ENCODE results near the gene NUAK2.

The NUAK2 gene

DNA sequence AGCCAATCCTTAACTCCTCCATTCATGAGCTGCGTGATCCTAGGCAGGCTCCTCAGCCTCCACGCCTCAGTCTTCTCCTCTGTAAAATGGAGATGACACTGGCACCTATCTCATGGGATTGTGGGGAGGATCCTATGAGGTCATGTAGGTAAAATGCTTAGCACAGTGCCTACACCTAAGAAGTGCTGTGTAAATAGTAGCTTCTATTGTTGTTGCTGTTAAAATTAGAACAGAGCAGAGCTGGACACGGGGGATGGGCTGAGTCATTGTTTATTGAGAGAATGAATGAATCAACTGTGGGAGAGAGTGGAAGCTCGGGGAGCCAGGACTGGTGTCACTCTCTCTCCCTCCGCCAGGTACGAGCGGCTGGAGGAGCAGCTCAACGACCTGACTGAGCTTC lies 50.8 kb downstream of the NUAK2 start:
- DNase-seq: no peak

DNA sequence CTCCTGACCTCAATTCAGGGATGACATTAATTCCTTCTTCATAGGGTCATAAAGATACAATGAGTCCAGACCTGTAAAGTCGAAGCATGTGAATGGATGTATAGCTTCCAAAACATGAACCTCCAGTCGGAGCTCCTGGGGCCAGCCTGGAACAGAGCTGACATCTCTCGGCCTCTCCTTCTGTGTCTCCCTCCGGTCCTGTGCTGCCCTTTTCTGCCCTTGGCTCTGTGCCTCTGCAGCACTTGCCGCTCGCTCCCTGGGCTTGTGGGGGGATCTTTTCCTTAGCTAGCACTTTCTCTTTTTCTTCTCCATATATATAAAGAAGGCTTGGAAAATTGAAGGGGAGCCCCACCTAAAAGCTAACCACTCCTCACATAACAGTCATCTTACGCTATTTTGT lies 51.3 kb downstream of the NUAK2 start:
- no peak for DNase-seq

DNA sequence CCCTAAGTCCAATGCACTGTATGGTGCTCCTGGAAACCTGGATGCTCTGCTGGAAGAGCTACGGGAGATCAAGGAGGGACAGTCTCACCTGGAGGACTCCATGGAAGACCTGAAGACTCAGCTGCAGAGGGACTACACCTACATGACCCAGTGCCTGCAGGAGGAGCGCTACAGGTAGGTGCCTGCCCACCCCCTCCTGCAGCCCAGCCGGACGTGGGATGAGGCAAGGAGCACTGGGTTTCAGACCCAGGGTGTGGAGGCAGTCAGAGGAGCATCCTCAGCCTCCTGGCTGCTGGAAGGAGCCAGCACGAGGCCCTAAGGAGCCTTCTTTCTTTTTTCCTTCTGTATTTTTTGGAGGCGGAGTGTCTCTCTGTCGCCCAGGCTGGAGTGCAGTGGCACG lies 51.8 kb downstream of the NUAK2 start:
- DNase-seq: no peak

DNA sequence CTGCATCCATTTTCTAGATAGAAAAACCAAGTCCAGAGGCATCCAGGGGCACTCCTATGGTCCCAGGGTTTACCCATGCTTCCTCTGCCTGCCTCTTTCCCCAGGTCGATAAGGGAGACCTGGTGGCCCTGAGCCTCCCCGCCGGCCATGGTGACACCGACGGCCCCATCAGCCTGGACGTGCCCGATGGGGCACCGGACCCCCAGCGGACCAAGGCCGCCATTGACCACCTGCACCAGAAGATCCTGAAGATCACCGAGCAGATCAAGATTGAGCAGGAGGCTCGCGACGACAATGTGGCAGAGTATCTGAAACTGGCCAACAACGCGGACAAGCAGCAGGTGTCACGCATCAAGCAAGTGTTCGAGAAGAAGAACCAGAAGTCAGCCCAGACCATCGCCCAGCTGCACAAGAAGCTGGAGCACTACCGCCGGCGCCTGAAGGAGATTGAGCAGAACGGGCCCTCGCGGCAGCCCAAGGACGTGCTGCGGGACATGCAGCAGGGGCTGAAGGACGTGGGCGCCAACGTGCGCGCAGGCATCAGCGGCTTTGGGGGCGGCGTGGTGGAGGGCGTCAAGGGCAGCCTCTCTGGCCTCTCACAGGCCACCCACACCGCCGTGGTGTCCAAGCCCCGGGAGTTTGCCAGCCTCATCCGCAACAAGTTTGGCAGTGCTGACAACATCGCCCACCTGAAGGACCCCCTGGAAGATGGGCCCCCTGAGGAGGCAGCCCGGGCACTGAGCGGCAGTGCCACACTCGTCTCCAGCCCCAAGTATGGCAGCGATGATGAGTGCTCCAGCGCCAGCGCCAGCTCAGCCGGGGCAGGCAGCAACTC lies 52.5 kb downstream of the NUAK2 start:
- no peak for DNase-seq

DNA sequence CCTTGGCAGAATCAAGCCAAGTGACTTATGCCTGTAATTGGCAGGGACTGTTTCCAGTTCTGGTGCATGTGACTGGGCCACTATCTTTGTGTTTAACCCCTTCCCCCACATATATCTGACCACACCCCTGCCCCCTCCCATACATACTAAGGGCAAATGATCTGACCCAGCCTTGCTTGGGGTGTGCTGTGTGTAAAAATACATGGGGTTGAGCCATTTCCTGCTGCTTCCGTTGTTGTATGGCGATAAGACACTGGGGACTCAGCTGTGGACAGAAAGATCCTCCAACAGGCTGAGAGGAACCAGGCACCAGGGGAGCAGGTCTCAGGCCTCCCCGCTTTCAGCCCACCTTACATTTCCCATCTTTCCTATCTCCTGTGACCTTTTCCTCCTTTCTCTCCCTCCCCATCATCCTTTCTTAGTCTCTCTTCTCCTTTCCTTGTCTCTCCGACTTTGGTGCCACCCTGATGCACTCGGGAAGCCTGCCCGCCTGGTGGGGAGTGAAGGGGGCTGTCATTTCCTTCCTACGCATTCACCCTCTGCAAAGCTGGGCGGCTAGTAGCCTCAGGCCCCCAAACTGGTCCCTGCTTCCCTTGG lies 54.1 kb downstream of the NUAK2 start:
- DNase-seq: no peak

DNA sequence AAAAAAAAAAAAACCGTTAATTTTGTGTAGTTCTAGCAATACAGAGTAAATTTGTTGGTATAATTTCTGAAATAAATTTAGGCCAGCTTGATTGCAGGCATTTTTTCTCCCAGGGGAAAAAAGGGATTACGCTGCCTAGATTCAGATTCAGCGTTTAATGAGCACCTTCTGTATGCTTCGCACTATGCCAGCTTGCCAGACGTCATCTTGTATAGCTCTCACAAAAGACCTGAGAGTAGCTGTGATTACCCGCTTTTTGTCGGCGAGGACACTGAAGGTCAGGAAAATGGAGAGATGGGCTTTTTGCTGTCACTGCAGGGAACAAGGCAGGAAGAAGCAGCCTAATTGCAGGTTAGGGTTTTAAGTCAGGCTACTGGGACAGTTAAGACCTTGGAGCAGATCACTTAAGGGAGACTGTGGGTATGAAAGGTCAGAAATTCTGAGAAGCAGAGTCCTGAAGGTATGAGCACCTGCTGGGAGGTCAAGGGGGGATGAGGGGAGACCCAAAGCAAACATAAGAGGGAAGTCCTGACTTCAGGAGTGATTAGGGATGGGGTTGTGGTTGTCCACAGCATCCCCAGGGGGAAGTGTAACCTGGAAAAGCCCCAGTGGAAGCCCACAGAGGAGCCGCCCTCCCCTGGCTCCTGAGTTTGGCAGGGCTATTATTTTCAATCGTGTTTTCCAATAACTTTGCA lies 54.8 kb downstream of the NUAK2 start:
- no peak for DNase-seq

DNA sequence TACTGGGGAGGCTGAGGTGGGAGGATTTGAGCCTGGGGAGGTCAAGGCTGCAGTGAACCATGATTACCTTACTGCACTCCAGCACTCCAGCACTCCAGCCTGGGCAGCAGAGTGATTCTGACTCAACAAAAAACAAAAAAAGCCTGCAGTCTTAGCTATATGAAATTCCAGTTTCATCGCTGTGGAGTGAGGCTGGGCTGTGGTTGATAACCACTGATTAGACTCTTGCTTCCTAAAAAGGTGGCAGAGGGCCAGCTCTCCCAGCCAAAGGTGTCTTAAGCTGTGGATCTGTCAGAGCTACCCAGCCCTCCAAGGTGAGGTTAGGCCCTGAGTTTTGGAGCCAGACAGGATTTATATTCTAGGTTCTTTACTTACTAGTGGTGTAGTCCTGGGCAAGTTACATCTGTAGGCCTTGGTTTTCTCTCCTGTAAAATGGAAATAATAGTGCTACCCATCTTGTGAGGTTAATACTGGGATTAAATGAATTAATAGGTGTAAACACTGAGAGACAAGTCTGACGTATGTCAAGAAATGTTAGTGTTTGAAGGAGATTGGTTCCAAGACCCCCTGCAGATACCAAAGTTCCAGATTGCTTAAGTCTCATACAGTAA lies 57.9 kb downstream of the NUAK2 start:
- no peak for DNase-seq

DNA sequence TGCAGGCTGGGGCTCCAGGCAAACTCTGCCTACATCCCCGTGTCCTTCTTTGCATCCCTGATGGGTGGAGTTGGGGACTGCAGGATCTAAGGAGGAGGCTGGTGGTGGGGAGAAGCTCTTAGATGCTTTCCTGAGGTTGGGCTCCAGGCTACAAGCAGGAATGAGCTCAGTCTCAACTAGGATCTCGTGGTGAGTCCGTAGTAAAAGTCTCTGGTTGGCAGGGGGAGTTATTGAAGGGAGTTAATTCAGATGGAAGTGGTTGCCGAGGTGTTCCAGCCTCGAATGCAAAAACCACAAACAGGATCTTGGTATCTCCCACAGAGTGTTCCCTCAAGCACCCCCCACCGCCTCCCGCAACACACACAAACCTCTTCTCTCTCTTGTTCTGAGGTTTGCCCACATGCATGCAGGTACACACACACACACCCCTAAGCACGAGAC lies 58.8 kb downstream of the NUAK2 start:
- no peak for DNase-seq

DNA sequence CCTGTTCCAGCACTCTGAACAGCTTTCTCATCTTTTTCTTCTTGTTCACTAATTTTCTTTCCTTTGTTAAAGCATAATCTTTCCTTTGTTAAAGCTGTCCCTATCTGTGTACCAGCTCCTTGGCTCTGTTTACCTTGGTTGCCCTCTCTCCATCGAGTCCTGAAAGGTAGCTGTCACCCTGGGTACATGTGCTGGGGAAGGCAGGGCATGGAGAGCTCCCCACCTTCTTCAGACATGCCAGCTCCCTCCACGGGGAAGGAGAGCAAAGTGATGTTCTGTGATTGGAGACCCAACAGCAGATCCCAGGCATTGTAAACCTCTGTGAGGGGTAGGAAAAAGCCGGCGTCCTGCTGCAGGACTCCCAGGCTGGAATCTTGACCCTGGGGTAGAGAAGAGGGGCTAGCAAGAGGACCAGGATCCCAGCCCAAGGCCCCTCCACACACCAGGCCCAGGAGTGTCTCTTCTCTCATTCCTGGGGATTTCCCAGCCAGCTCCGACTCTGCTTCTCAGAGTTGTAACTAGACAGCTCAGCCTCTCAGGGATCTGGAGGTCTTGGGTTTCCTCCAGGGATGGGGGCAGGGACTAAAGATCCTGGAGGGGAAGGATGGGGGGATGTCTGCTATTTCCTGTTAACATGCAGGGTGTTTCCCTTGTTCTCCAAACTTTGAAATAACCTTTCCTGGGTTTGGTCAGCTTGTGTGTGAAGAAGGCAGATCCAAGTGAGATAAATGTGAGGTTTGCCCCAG lies 59.4 kb downstream of the NUAK2 start:
- DNase-seq: no peak

DNA sequence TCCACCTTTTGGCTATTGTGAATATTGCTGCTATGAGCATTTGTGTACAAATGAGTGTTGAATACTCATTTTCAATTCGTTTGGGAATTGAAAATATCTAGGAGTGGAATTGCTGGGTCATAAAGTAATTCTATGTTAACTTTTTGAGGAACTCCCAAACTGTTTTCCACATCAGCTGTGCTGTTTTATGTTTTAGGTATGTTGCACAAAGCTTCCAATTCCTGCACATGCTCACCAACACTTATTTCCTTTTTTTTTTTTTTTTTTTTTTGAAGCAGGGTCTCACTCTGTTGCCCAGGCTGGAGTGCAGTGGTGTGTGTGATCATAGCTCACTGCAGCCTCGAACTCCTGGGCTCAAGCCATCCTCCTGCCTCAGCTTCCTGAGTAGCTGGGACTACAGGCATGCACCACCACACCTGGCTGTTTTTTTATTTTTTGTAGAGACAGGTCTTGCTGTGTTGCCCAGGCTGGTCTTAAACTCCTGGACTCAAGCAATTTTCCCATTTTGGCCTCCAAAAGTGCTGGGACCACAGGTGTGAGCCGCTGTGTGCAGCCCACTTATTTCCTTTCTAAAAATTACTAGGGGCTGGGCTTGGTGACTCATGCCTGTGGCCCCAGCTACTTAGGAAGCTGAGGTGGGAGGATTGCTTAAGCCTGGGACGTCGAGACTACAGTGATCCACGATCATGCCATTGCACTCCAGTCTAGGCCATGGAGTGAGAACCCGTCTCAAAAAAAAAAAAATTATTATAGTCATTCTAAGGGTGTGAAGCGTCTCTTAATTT lies 60.4 kb downstream of the NUAK2 start:
- DNase-seq: no peak

DNA sequence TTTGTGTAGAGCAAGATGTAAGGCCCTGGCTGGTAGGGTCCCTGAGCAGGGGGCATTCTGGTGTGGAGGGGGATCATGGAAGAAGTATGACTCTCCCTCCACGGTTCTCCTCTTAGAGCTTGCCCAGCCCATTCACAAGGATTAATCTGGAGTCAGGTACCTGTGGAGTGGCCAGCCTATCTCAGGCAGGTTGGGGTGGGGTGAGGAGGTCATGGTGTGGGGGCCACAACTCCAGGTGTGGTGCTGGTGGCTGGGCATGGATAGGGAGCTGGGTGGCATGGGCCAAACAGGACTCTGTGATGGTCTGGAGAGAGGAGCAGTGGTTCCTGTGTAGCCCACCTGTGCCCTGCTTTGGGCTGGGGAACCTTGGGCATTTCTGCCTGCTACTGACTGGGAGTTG lies 61.5 kb downstream of the NUAK2 start:
- DNase-seq: no peak

DNA sequence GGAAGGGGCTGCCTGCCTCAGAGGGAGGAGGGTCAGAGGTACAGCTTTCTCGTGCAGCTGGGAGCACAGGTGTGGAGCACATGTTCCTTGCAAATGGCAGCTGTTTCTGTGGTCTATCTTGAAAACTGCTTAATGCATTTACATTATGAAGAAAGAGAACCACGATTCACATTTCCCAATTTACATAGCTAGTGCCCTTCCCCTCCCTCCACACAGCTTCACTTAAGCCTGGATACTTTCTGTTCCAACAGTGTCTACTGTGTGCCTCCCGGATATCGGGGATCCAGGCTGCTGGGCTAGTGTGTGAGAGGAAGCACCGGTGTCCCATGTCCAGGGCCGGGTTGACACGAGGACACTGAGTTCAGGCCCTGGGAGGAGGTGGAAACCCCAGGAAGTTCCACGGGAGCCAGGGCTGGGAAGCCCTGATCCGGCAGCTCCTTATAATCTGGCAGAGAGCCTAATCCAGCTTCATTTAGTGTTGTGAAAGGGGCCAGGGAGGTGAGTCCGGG lies 62.2 kb downstream of the NUAK2 start:
- no peak for DNase-seq

DNA sequence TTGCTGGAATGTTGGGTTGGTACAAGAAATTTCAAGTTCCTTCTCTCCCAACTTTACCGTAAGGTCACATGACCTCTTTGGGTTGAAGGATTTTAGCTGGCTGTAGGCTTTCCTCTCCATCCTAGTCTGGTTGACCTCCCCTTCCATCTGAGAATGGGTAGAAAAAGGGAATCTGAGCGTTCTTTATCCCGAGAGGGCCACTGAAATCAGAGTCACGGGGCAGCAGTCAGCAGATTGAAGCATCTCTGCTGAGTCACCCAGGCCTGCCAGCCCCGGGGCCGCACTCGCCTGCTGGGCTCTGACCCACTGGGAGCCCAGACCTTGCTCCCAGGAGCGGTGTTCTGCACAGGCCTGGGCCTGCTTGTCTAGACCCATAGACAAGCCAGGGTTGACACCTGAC lies 62.8 kb downstream of the NUAK2 start:
- DNase-seq: no peak

DNA sequence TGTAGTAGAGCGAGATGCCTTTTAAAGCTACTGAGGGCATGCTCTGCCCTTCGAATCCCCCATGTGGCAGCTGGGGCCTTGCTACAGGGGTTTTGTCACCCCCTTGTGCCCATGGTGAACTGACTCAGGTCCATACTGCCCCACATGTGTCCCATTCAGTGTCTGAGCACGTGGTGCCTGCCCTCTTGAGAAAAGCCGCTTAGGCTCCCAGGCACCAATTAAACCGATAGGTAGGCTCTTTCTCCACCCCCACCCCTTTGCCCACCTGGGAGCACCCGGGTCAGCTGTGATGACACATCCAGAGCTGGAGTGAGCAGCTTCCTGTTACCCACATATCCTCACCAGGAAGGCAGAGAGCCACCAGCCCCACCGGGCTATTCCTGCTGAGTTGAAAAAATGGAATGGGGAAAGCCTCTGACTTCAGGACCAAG lies 63.3 kb downstream of the NUAK2 start:
- DNase-seq: no peak

DNA sequence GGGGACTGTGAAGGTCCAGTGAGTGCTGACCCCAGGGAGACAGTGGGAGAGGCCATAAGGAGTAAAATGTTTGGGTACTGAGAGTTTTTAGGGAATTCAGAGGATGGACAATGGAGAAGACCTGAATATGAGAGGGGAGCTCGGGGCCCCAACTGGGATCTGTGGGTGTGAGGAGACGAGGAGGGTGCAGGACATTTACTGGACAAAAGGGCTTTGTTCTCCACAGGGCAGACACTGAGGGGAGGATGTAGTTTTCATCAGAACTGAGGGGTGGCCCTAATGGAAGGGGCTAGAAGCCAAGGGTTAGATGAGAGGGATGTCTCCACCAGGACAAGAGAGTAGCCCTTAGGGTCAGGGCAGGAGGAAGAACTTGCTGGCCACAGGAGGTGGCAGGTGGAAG lies 63.8 kb downstream of the NUAK2 start:
- no peak for DNase-seq

DNA sequence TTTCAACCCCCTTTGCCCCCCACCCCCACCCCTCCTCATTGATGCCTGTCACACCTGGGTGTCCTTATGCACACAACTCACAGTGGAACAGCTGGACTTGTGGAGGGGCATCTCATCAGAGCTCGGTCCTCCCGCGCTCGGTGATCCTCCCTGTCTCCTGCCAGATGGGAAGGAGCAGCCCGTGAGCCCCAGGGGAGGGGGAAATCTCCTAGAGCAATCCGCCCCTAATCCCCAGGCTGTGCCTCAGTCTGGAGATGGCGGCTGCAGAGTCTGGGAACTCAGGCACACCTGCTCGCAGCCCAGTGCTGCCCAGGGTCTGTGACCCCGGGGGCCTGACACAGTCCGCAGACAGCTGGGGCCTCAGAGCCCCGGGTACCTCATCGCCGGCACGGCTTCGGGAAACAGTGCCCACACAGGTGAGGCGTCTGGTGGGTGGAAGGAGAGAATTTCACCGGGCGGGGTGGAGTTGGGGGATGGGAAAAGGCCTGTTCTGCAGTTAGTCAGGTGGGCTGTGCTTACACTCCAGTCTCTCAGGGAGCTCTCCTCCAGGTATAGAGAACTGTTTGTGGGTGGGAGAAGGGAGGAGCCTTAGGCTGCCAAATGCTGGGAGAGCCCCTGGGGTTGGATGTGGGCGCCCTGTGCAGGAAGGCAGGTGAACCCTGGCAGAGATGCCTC lies 64.5 kb downstream of the NUAK2 start:
- no peak for DNase-seq

DNA sequence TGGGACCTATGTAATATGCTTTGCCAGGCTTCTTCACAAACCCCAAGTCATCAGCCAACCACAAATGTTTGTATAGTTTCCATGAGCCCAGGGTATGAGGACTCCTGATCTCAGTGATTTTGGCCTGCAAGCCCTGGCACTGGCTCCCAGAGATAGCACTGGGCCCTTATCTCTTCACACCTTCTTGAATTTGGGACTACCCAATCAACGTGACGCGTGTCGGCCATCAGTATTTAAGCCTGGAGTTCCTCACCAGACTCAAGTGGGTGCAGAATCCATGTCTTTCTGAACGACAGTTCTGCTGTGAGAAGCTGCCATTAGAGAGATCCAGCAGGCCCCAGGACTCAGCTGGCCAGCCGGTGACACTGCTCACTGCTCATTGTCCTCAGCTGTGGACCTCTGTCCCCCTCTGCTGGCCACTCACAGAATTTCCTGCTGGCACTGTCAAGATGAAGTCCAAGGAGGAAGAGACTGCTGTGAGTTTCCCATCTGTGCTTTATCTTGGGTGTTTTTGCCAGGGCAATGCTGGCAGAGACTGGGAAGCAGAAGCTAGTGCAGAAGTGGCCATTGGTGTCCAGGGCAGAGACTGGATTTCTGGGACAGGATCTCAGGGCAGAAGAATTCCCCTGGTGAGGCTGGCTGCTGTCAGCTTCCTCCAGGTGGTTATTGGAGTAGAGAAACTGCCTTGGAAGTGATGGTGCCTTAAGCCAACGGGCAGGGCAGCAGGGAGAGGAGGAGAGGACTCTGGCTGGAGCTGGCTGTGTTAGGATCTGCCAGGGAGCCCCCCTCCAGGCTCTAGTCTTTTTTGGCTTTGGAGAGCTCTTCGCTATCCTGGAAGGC lies 65.4 kb downstream of the NUAK2 start:
- peak; percentile 85 to 89 for DNase-seq
